HepG2 (cell line): ENCODE measurements around the gene TIA1. TPM values are rescaled to one million over a fixed set of nuclear protein-coding genes. Genes with fewer than 3 reads are reported as not detected.

Source experiments
- AHDC1 ChIP-seq: sonication (generic); formaldehyde crosslinking; IDR thresholded peaks from 2 replicates; pipeline ENCODE4 v1.5.1; 2020; ENCODE audit warnings: mild to moderate bottlenecking, missing genetic modification reagents, borderline replicate concordance
- AHR ChIP-seq: IDR thresholded peaks from 2 replicates; pipeline ENCODE4 v1.6.1; 2018; ENCODE audit warnings: missing genetic modification reagents, missing compliant biosample characterization
- CENPBD1 ChIP-seq: sonication (generic); formaldehyde crosslinking; IDR thresholded peaks from 2 replicates; pipeline ENCODE4 v1.8.0; 2022; ENCODE audit warnings: missing genetic modification reagents, low read depth, mild to moderate bottlenecking, borderline replicate concordance
- FOXO1 ChIP-seq: sonication (generic); formaldehyde crosslinking; IDR thresholded peaks from 2 replicates; pipeline ENCODE4 v1.4.0; 2020; ENCODE audit warnings: missing genetic modification reagents
- GATA4 ChIP-seq: sonication (generic); IDR thresholded peaks from 2 replicates; pipeline ENCODE4 v1.6.1; 2016; ENCODE audit warnings: antibody characterized with exemption, low read depth, borderline replicate concordance
- GFI1 ChIP-seq: sonication (generic); formaldehyde crosslinking; IDR thresholded peaks from 2 replicates; pipeline ENCODE4 v1.5.0; 2020; ENCODE audit warnings: missing genetic modification reagents, mild to moderate bottlenecking, borderline replicate concordance
- GZF1 ChIP-seq: sonication (generic); formaldehyde crosslinking; IDR thresholded peaks from 2 replicates; pipeline ENCODE4 v1.5.1; 2020; ENCODE audit warnings: mild to moderate bottlenecking, missing genetic modification reagents
- ISX ChIP-seq: sonication (generic); formaldehyde crosslinking; conservative IDR thresholded peaks from 2 replicates; pipeline ENCODE4 v1.5.0; 2020; ENCODE audit warnings: missing genetic modification reagents
- NFIC ChIP-seq: IDR thresholded peaks from 2 replicates; pipeline ENCODE4 v1.6.1; 2012; ENCODE audit warnings: mild to moderate bottlenecking, low read length, inconsistent platforms
- NR2F6 ChIP-seq, 2 experiments: IDR thresholded peaks; 2 replicates each; pipeline ENCODE4 v1.6.1; 2016; ENCODE audit warnings: antibody characterized with exemption in 1 of 2, mild to moderate bottlenecking in 1 of 2
- PHF20 ChIP-seq: sonication (generic); formaldehyde crosslinking; IDR thresholded peaks from 2 replicates; pipeline ENCODE4 v1.5.0; 2020; ENCODE audit warnings: mild to moderate bottlenecking, missing genetic modification reagents
- PREB ChIP-seq: sonication (generic); formaldehyde crosslinking; IDR thresholded peaks from 2 replicates; pipeline ENCODE4 v1.4.0; 2020; ENCODE audit warnings: missing genetic modification reagents
- RAD21 ChIP-seq: fragments of 450-650 bp; formaldehyde crosslinking; IDR thresholded peaks from 2 replicates; pipeline ENCODE4 v1.5.0; 2020; ENCODE audit warnings: mild to moderate bottlenecking
- REXO4 ChIP-seq: sonication (generic); formaldehyde crosslinking; IDR thresholded peaks from 2 replicates; pipeline ENCODE4 v1.8.0; 2022; ENCODE audit warnings: missing genetic modification reagents, mild to moderate bottlenecking, borderline replicate concordance
- SKI ChIP-seq: fragments of 450-650 bp; IDR thresholded peaks from one replicate; pipeline ENCODE4 v1.6.1; 2018; ENCODE audit warnings: mild to moderate bottlenecking; ENCODE audit not compliant: partially characterized antibody
- SYNCRIP ChIP-seq: fragments of 200-400 bp; formaldehyde crosslinking; IDR thresholded peaks from 2 replicates; pipeline ENCODE4 v1.6.1; 2018; ENCODE audit warnings: mild to moderate bottlenecking, low read depth, low read length; ENCODE audit not compliant: insufficient read depth
- TARDBP ChIP-seq: sonication (generic); formaldehyde crosslinking; IDR thresholded peaks from 2 replicates; pipeline ENCODE4 v1.8.0; 2022; ENCODE audit warnings: mild to moderate bottlenecking, missing genetic modification reagents
- TCF12 ChIP-seq, 2 experiments: fragments of 450-650 bp in 1 of 2; sonication (generic) in 1 of 2; formaldehyde crosslinking in 1 of 2; IDR thresholded peaks; 2 replicates each; pipeline versions ENCODE4 v1.6.1 to v1.8.0; 2017 to 2022; ENCODE audit warnings: antibody characterized with exemption in 1 of 2, mild to moderate bottlenecking in 1 of 2, missing genetic modification reagents in 1 of 2, moderate library complexity in 1 of 2
- ZBTB42 ChIP-seq: sonication (generic); formaldehyde crosslinking; IDR thresholded peaks from 2 replicates; pipeline ENCODE4 v1.5.0; 2020; ENCODE audit warnings: mild to moderate bottlenecking, missing genetic modification reagents
- ZFAT ChIP-seq: sonication (generic); formaldehyde crosslinking; conservative IDR thresholded peaks from 2 replicates; pipeline ENCODE4 v1.8.1; 2023; ENCODE audit warnings: missing genetic modification reagents, inconsistent platforms
- ZNF124 ChIP-seq: sonication (generic); formaldehyde crosslinking; IDR thresholded peaks from 2 replicates; pipeline ENCODE4 v1.4.0; 2020; ENCODE audit warnings: missing genetic modification reagents
- ZNF292 ChIP-seq: sonication (generic); formaldehyde crosslinking; IDR thresholded peaks from 2 replicates; pipeline ENCODE4 v1.8.1; 2022; ENCODE audit warnings: mild to moderate bottlenecking, low read depth, missing genetic modification reagents, borderline replicate concordance
- ZNF296 ChIP-seq: sonication (generic); formaldehyde crosslinking; conservative IDR thresholded peaks from 2 replicates; pipeline ENCODE4 v1.5.0; 2020; ENCODE audit warnings: mild to moderate bottlenecking, missing genetic modification reagents
- ZNF33B ChIP-seq: sonication (generic); formaldehyde crosslinking; IDR thresholded peaks from 2 replicates; pipeline ENCODE4 v1.5.1; 2020; ENCODE audit warnings: mild to moderate bottlenecking, missing genetic modification reagents
- ZNF598 ChIP-seq: sonication (generic); formaldehyde crosslinking; IDR thresholded peaks from 2 replicates; pipeline ENCODE4 v1.5.1; 2020; ENCODE audit warnings: mild to moderate bottlenecking, missing genetic modification reagents, borderline replicate concordance
- ZNF891 ChIP-seq: sonication (generic); formaldehyde crosslinking; IDR thresholded peaks from 2 replicates; pipeline ENCODE4 v1.5.0; 2020; ENCODE audit warnings: mild to moderate bottlenecking, missing genetic modification reagents
- polyA plus RNA-seq, 8 experiments: library from polyadenylated mRNA; depleted of rRNA in 3 of 8; stranded (reverse) in 7 of 8; unstranded in 1 of 8; fragments of >200 nt; fragmentation: Illumina TruSeq in 4 of 8; extraction: Trizol in 4 of 8; gene quantifications; 2 replicates each; pipeline versions ENCODE4 v1.2.1 to v1.2.3, GENCODE V29; 2011 to 2016; ENCODE audit warnings: low read depth in 4 of 8, missing spikeins in 1 of 8, mixed read lengths in 1 of 8; ENCODE audit not compliant: insufficient read depth in 1 of 8
- total RNA-seq, 5 experiments: library from RNA; depleted of rRNA; stranded (reverse); fragments of >200 nt; fragmentation: Illumina TruSeq; extraction: Trizol; gene quantifications; 2 replicates each; pipeline ENCODE4 v1.2.3, GENCODE V29; 2016; ENCODE audit warnings: low read depth in 1 of 5

Gene TIA1
- total and polyA plus RNA-seq, 2 of the 13 experiments (the other 11 are each of a cell fraction or from before 2014, with no cell fraction given) = 209 to 319 TPM

GRCh38 chr2:70258532-70258875 lies 10.1 kb upstream of the TIA1 start (continued):
- no peak for TF ChIP-seq NFIC
- TF ChIP-seq ZNF891 (CRISPR knock-in tag) = peak; percentile 86
- TF ChIP-seq ZNF292 (CRISPR knock-in tag) = 0 out of 2 replicates have a peak, but pooled peaks have one; percentile 21
- no peak for TF ChIP-seq AHR (CRISPR knock-in tag)
- TF ChIP-seq PHF20 (CRISPR knock-in tag) = 0 out of 2 replicates have a peak, but pooled peaks have one; percentile 1
- no peak for TF ChIP-seq GZF1 (CRISPR knock-in tag)
- TF ChIP-seq ZFAT (CRISPR knock-in tag) = no peak
- TF ChIP-seq ZNF124 (CRISPR knock-in tag) = no peak
- TF ChIP-seq ZNF296 (CRISPR knock-in tag) = 0 out of 2 replicates have a peak, but pooled peaks have one; percentile 28
- no peak for TF ChIP-seq REXO4 (CRISPR knock-in tag)
- no peak for TF ChIP-seq CENPBD1 (CRISPR knock-in tag)
- no peak for TF ChIP-seq NR2F6 (IDR thresholded peaks at IDR 0.05)
- no peak; the same call in 1 of the 2 replicates for TF ChIP-seq NR2F6 (CRISPR knock-in tag; IDR thresholded peaks at IDR 0.05)
- TF ChIP-seq GATA4 = no peak
- no peak for TF ChIP-seq AHDC1 (CRISPR knock-in tag)
- no peak for TF ChIP-seq ZBTB42 (CRISPR knock-in tag)
- no peak for TF ChIP-seq PREB
- peak; percentile 78; the same call in 1 of the 2 replicates for TF ChIP-seq GFI1
- no peak for TF ChIP-seq SYNCRIP
- TF ChIP-seq TARDBP = no peak
- TF ChIP-seq ZNF33B (CRISPR knock-in tag) = 0 out of 2 replicates have a peak, but pooled peaks have one; percentile 19
- no peak for TF ChIP-seq FOXO1 (CRISPR knock-in tag)
- no peak for TF ChIP-seq SKI
- TF ChIP-seq TCF12 (IDR thresholded peaks at IDR 0.05) = no peak
- no peak for TF ChIP-seq TCF12 (CRISPR knock-in tag; IDR thresholded peaks at IDR 0.05)
- TF ChIP-seq RAD21 = no peak
- TF ChIP-seq ZNF598 (CRISPR knock-in tag) = no peak
- TF ChIP-seq ISX (CRISPR knock-in tag) = no peak
